Measurements from ENCODE around the gene CNNM3. TPM values are rescaled to one million over a fixed set of nuclear protein-coding genes. Genes with fewer than 3 reads are reported as not detected.
"Not testable (repeated sequence)": the region's sequence is repeated elsewhere in the genome, so short reads cannot be mapped to it uniquely, and the experiment has no call there.

CNNM3 gene
- total RNA-seq, 2 experiments from 2014 or later, result 17.3 to 19.9 TPM

- Mint-ChIP-seq H3K4me3 (no peak overlapping the region), H3K27ac (no peak overlapping the region), H3K9me3 (no peaks in the 10 kb centered on the region), H3K27me3 (ENCODE audit: low read depth) (no peaks in the 10 kb centered on the region), H3K36me3 (ENCODE audit: low read depth) (no peaks in the 10 kb centered on the region), H3K4me1 (ENCODE audit: low read depth) (peaks cover 2% of the 10 kb centered on the region)
- DNase-seq, result peak; percentile 83
- CTCF ChIA-PET, result interaction anchor here (0.7 to 2.6 kb wide), 12 partner anchors 10 to 197 kb away, joined by 3 to 12 read pairs (median 4); partner anchors contain the start of genes CNNM4 and KANSL3
- intact Hi-C loops (cut with micrococcal nuclease), result loop anchor here (1.0 to 5.0 kb wide), 4 partner anchors 41 to 394 kb away; partner anchors contain the start of genes CNNM4 and KANSL3
Observed at GRCh38 chr2:96801005-96801785, 14.9 kb upstream of the CNNM3 start.

- DNase-seq, result peak; percentile 59
- no peaks in the 10 kb centered on the region for H3K9me3 Mint-ChIP-seq
- intact Hi-C loops (cut with micrococcal nuclease), result loop anchor here (1.0 to 5.0 kb wide), 4 partner anchors 42 to 395 kb away; partner anchors contain the start of genes CNNM4 and KANSL3
Observed at GRCh38 chr2:96801786-96802595, 14.1 kb upstream of the CNNM3 start.

GRCh38 chr2:96802721-96803120, 13.3 kb upstream of the CNNM3 start:
- no peak overlapping the region for H3K27ac Mint-ChIP-seq
- no peak overlapping the region for H3K4me3 Mint-ChIP-seq
- H3K4me1 Mint-ChIP-seq (ENCODE audit: low read depth), result peaks cover 11% of the 10 kb centered on the region
- CTCF ChIA-PET, result interaction anchor here (0.8 to 1.7 kb wide), 6 partner anchors 10 to 249 kb away, joined by 3 to 5 read pairs (median 4); partner anchors contain the start of genes CNNM3 and CNNM4
- no peak for DNase-seq
- H3K27me3 Mint-ChIP-seq (ENCODE audit: low read depth), result no peaks in the 10 kb centered on the region
- H3K36me3 Mint-ChIP-seq (ENCODE audit: low read depth), result no peaks in the 10 kb centered on the region
- no peaks in the 10 kb centered on the region for H3K9me3 Mint-ChIP-seq
- intact Hi-C loops (cut with micrococcal nuclease), result loop anchor here (5.0 kb wide), 3 partner anchors 165 to 395 kb away; partner anchors contain the start of gene KANSL3

More at GRCh38 chr2:96801786-96802595, 14.1 kb upstream of the CNNM3 start:
- no peaks in the 10 kb centered on the region for H3K36me3 Mint-ChIP-seq (ENCODE audit: low read depth)
- H3K4me1 Mint-ChIP-seq (ENCODE audit: low read depth), result peaks cover 10% of the 10 kb centered on the region
- CTCF ChIA-PET, result interaction anchor here (0.8 to 2.6 kb wide), 8 partner anchors 10 to 248 kb away, joined by 3 to 11 read pairs (median 4); partner anchors contain the start of genes CNNM3 and CNNM4
- no peak overlapping the region for H3K4me3 Mint-ChIP-seq
- H3K27ac Mint-ChIP-seq, result no peak overlapping the region
- no peaks in the 10 kb centered on the region for H3K27me3 Mint-ChIP-seq (ENCODE audit: low read depth)

GRCh38 chr2:96804986-96805385, 11.1 kb upstream of the CNNM3 start:
- H3K4me3 Mint-ChIP-seq, result no peak overlapping the region
- no peaks in the 10 kb centered on the region for H3K9me3 Mint-ChIP-seq
- H3K4me1 Mint-ChIP-seq (ENCODE audit: low read depth), result peaks cover 11% of the 10 kb centered on the region
- CTCF ChIA-PET, result interaction anchor here (0.8 kb wide), 1 partner anchor 53 kb away, joined by 3 read pairs; the partner anchor contains the start of gene ANKRD39
- H3K27ac Mint-ChIP-seq, result no peak overlapping the region
- intact Hi-C loops (cut with micrococcal nuclease), result loop anchor here (5.0 kb wide), 3 partner anchors 168 to 398 kb away; partner anchors contain the start of gene KANSL3
- peaks cover 1% of the 10 kb centered on the region for H3K36me3 Mint-ChIP-seq (ENCODE audit: low read depth)
- DNase-seq, result no peak
- no peaks in the 10 kb centered on the region for H3K27me3 Mint-ChIP-seq (ENCODE audit: low read depth)

- H3K27ac Mint-ChIP-seq; intact Hi-C loops (cut with micrococcal nuclease); DNase-seq: not testable (repeated sequence)
Observed at GRCh38 chr2:96805946-96806345, 10.1 kb upstream of the CNNM3 start.

GRCh38 chr2:96806468-96807126, 9.5 kb upstream of the CNNM3 start:
- intact Hi-C loops (cut with micrococcal nuclease), result no loop called here
- H3K4me3 Mint-ChIP-seq, result no peak overlapping the region
- CTCF ChIA-PET, result interaction anchor here (1.2 to 2.3 kb wide), 2 partner anchors 22 to 46 kb away, joined by 3 to 11 read pairs; partner anchors contain the start of gene CNNM4
- DNase-seq, result peak; percentile 41
- no peaks in the 10 kb centered on the region for H3K27me3 Mint-ChIP-seq (ENCODE audit: low read depth)
- peak overlapping the region; percentile 41 for H3K27ac Mint-ChIP-seq
- no peaks in the 10 kb centered on the region for H3K9me3 Mint-ChIP-seq
- H3K36me3 Mint-ChIP-seq (ENCODE audit: low read depth), result peaks cover 1% of the 10 kb centered on the region
- H3K4me1 Mint-ChIP-seq (ENCODE audit: low read depth), result peaks cover 11% of the 10 kb centered on the region

More at GRCh38 chr2:96805946-96806345, 10.1 kb upstream of the CNNM3 start:
- not testable (repeated sequence) for H3K9me3 Mint-ChIP-seq; H3K36me3 Mint-ChIP-seq (ENCODE audit: low read depth); H3K4me3 Mint-ChIP-seq; H3K27me3 Mint-ChIP-seq (ENCODE audit: low read depth)
- peaks cover 11% of the 10 kb centered on the region for H3K4me1 Mint-ChIP-seq (ENCODE audit: low read depth)
- CTCF ChIA-PET, result interaction anchor here (0.6 to 2.3 kb wide), 3 partner anchors 21 to 154 kb away, joined by 3 to 11 read pairs (median 4); partner anchors contain the start of gene CNNM4

GRCh38 chr2:96807127-96807471, 9.0 kb upstream of the CNNM3 start:
- H3K4me3 Mint-ChIP-seq, result no peak overlapping the region
- CTCF ChIA-PET, result interaction anchor here (0.6 to 2.3 kb wide), 4 partner anchors 11 to 142 kb away, joined by 3 to 11 read pairs (median 3); partner anchors contain the start of gene CNNM4
- H3K4me1 Mint-ChIP-seq (ENCODE audit: low read depth), result peaks cover 11% of the 10 kb centered on the region
- no peak for DNase-seq
- no peaks in the 10 kb centered on the region for H3K27me3 Mint-ChIP-seq (ENCODE audit: low read depth)
- peaks cover 1% of the 10 kb centered on the region for H3K36me3 Mint-ChIP-seq (ENCODE audit: low read depth)
- peak overlapping the region; percentile 41 for H3K27ac Mint-ChIP-seq
- intact Hi-C loops (cut with micrococcal nuclease), result no loop called here
- no peaks in the 10 kb centered on the region for H3K9me3 Mint-ChIP-seq

- H3K4me3 Mint-ChIP-seq, result no peak overlapping the region
- no peaks in the 10 kb centered on the region for H3K27me3 Mint-ChIP-seq (ENCODE audit: low read depth)
- DNase-seq, result no peak
- H3K27ac Mint-ChIP-seq, result no peak overlapping the region
- H3K9me3 Mint-ChIP-seq, result no peaks in the 10 kb centered on the region
- peaks cover 17% of the 10 kb centered on the region for H3K4me1 Mint-ChIP-seq (ENCODE audit: low read depth)
- CTCF ChIA-PET, result interaction anchor here (1.1 kb wide), 1 partner anchor 141 kb away, joined by 3 read pairs; no protein-coding TSS in a partner anchor
- peaks cover 1% of the 10 kb centered on the region for H3K36me3 Mint-ChIP-seq (ENCODE audit: low read depth)
- intact Hi-C loops (cut with micrococcal nuclease), result no loop called here
Observed at GRCh38 chr2:96808176-96808837, 7.8 kb upstream of the CNNM3 start.

GRCh38 chr2:96809216-96809882, 6.7 kb upstream of the CNNM3 start:
- Mint-ChIP-seq H3K4me3 (no peak overlapping the region), H3K27ac (no peak overlapping the region), H3K36me3 (ENCODE audit: low read depth) (peaks cover 1% of the 10 kb centered on the region), H3K27me3 (ENCODE audit: low read depth) (no peaks in the 10 kb centered on the region), H3K4me1 (ENCODE audit: low read depth) (peaks cover 17% of the 10 kb centered on the region), H3K9me3 (no peaks in the 10 kb centered on the region)
- intact Hi-C loops (cut with micrococcal nuclease), result no loop called here
- DNase-seq, result no peak
- CTCF ChIA-PET, result interaction anchor here (1.0 kb wide), 2 partner anchors 9 to 304 kb away, joined by 3 read pairs; partner anchors contain the start of gene ANKRD36

GRCh38 chr2:96809951-96810782, 5.9 kb upstream of the CNNM3 start:
- Mint-ChIP-seq H3K27ac (no peak overlapping the region), H3K4me3 (no peak overlapping the region), H3K36me3 (ENCODE audit: low read depth) (peaks cover 1% of the 10 kb centered on the region), H3K9me3 (no peaks in the 10 kb centered on the region), H3K27me3 (ENCODE audit: low read depth) (no peaks in the 10 kb centered on the region), H3K4me1 (ENCODE audit: low read depth) (peaks cover 21% of the 10 kb centered on the region)
- CTCF ChIA-PET, result interaction anchor here (1.0 to 1.4 kb wide), 3 partner anchors 10 to 303 kb away, joined by 3 read pairs; partner anchors contain the start of gene ANKRD36
- DNase-seq, result no peak
- intact Hi-C loops (cut with micrococcal nuclease), result no loop called here

Data from activated naive CD4-positive, alpha-beta T cell treated with anti-CD3 and anti-CD28 coated beads for 36 hours (primary cell).